Type B pancreatic cell (in vitro differentiated cells): Measurements from ENCODE around the gene GUCD1. TPM values are rescaled to one million over a fixed set of nuclear protein-coding genes. Genes with fewer than 3 reads are reported as not detected.

ENCODE experiments used
- DNase-seq: peaks from one replicate; pipeline ENCODE4 v3.0.0; 2021; ENCODE audit warnings: mixed read lengths; ENCODE audit not compliant: unreplicated experiment; ENCODE audit errors: extremely low spot score
- H3K27ac Mint-ChIP-seq: 2 replicates; pipeline ENCODE4 v1.8.0; 2021; ENCODE audit warnings: mild to moderate bottlenecking, mixed read lengths
- H3K27me3 Mint-ChIP-seq: 2 replicates; pipeline ENCODE4 v1.8.0; 2021; ENCODE audit warnings: mixed read lengths
- H3K36me3 Mint-ChIP-seq: 2 replicates; pipeline ENCODE4 v1.8.0; 2021; ENCODE audit warnings: mixed read lengths
- H3K4me1 Mint-ChIP-seq: one replicate; pipeline ENCODE4 v1.8.0; 2021; ENCODE audit warnings: mixed read lengths; ENCODE audit not compliant: unreplicated experiment
- H3K4me3 Mint-ChIP-seq: 2 replicates; pipeline ENCODE4 v1.8.0; 2021; ENCODE audit warnings: mild to moderate bottlenecking, mixed read lengths
- H3K9me3 Mint-ChIP-seq: 2 replicates; pipeline ENCODE4 v1.8.0; 2021; ENCODE audit warnings: mixed read lengths
- total RNA-seq: library from RNA; stranded (reverse); gene quantifications from 2 replicates; pipeline ENCODE4 v1.2.1, GENCODE V29; 2021; ENCODE audit warnings: low replicate concordance
- TF ChIP-seq, protein P1 (sequence below): fragments of 200-600 bp; sonication (generic); conservative IDR thresholded peaks from 2 replicates; pipeline ENCODE4 v1.5.0; 2021; ENCODE audit warnings: antibody characterized with exemption, mild to moderate bottlenecking

GUCD1 gene
- total RNA-seq, 1 donor from 2014 or later = 81.8 TPM

DNA sequence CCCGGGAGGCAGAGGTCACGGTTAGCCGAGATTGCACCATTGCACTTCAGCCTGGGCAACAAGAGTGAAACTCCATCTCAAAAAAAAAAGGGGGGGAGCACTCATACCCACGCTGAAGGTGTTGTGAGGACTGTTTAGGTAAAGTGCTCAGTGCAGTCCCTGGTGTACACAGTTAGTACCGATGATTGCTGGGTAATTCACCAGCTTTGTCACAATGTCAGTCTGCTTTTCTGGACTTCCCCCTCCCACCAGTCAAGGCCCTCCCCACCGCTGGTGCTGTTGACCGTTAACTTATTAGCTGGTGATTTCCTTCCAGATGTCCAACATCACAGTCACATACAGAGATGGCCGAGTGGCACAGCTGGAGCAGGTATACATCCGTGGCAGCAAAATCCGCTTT is 12.7 kb upstream of the GUCD1 start:
- Mint-ChIP-seq H3K27me3 (no peaks in the 10 kb centered on the region), H3K27ac (no peak overlapping the region), H3K4me3 (no peak overlapping the region), H3K9me3 (no peaks in the 10 kb centered on the region), H3K4me1 (peaks cover 12% of the 10 kb centered on the region), H3K36me3 (peaks cover 20% of the 10 kb centered on the region)
- DNase-seq = no peak
- TF ChIP-seq, protein P1, sequence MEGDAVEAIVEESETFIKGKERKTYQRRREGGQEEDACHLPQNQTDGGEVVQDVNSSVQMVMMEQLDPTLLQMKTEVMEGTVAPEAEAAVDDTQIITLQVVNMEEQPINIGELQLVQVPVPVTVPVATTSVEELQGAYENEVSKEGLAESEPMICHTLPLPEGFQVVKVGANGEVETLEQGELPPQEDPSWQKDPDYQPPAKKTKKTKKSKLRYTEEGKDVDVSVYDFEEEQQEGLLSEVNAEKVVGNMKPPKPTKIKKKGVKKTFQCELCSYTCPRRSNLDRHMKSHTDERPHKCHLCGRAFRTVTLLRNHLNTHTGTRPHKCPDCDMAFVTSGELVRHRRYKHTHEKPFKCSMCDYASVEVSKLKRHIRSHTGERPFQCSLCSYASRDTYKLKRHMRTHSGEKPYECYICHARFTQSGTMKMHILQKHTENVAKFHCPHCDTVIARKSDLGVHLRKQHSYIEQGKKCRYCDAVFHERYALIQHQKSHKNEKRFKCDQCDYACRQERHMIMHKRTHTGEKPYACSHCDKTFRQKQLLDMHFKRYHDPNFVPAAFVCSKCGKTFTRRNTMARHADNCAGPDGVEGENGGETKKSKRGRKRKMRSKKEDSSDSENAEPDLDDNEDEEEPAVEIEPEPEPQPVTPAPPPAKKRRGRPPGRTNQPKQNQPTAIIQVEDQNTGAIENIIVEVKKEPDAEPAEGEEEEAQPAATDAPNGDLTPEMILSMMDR = no peak

- Mint-ChIP-seq H3K9me3 (no peaks in the 10 kb centered on the region), H3K36me3 (peaks cover 20% of the 10 kb centered on the region), H3K4me3 (no peak overlapping the region), H3K4me1 (peaks cover 12% of the 10 kb centered on the region), H3K27me3 (no peaks in the 10 kb centered on the region), H3K27ac (peak overlapping the region; percentile 47)
- TF ChIP-seq, protein P1 = no peak
- no peak for DNase-seq
These were observed 12.1 kb upstream of the GUCD1 start for GRCh38 chr22:24566899-24567511.

- no peaks in the 10 kb centered on the region for H3K27me3 Mint-ChIP-seq
- H3K4me3 Mint-ChIP-seq = no peak overlapping the region
- no peak for DNase-seq
- no peaks in the 10 kb centered on the region for H3K9me3 Mint-ChIP-seq
- H3K4me1 Mint-ChIP-seq = peaks cover 12% of the 10 kb centered on the region
- H3K36me3 Mint-ChIP-seq = peaks cover 12% of the 10 kb centered on the region
- H3K27ac Mint-ChIP-seq = no peak overlapping the region
- TF ChIP-seq, protein P1 = no peak
These were observed 10.1 kb upstream of the GUCD1 start for GRCh38 chr22:24565077-24565476.

- H3K36me3 Mint-ChIP-seq = peaks cover 9% of the 10 kb centered on the region
- TF ChIP-seq, protein P1 = no peak
- no peak for DNase-seq
- H3K27ac Mint-ChIP-seq = no peak overlapping the region
- no peaks in the 10 kb centered on the region for H3K27me3 Mint-ChIP-seq
- peaks cover 12% of the 10 kb centered on the region for H3K4me1 Mint-ChIP-seq
- no peaks in the 10 kb centered on the region for H3K9me3 Mint-ChIP-seq
- no peak overlapping the region for H3K4me3 Mint-ChIP-seq
These were observed 9.6 kb upstream of the GUCD1 start for GRCh38 chr22:24564376-24565058.

GRCh38 chr22:24563246-24563645 is 8.3 kb upstream of the GUCD1 start:
- no peak for DNase-seq
- no peak overlapping the region for H3K4me3 Mint-ChIP-seq
- TF ChIP-seq, protein P1 = no peak
- H3K27ac Mint-ChIP-seq = no peak overlapping the region
- peaks cover 12% of the 10 kb centered on the region for H3K36me3 Mint-ChIP-seq
- H3K27me3 Mint-ChIP-seq = no peaks in the 10 kb centered on the region
- peaks cover 14% of the 10 kb centered on the region for H3K4me1 Mint-ChIP-seq
- no peaks in the 10 kb centered on the region for H3K9me3 Mint-ChIP-seq
